K562 (cell line): ENCODE measurements around the gene SNRPA. TPM values are rescaled to one million over a fixed set of nuclear protein-coding genes. Genes with fewer than 3 reads are reported as not detected.

Experiments
- ATAC-seq: fragments of 200-7000 bp; cut with Tn5 transposase; 3 replicates; pipeline ENCODE4 v1.9.1; 2020; ENCODE audit warnings: moderate library complexity
- BruUV-seq: library from RNA; stranded (reverse); fragments of 400-500 nt; replicated peaks from 2 replicates; lab custom pipeline; 2021; lab: Mats Ljungman, UMichigan
- CTCF ChIA-PET: fragments of 300-600 bp; formaldehyde crosslinking; extraction: SDS; loops from one replicate; lab custom pipeline; 2021; ENCODE audit warnings: low intra/inter-chr PET ratio; lab: Yijun Ruan, JAX
- POLR2A ChIA-PET: fragments of 300-600, 350-650 bp; sonication (Branson Sonifier 250); formaldehyde crosslinking; extraction: SDS; loops from one replicate; lab custom pipeline; 2021; ENCODE audit warnings: antibody characterized with exemption, inconsistent platforms; lab: Yijun Ruan, JAX
- DNase-seq, 4 experiments: peaks; one replicate each; pipeline versions ENCODE4 v3.0.0 to v3.0.0-alpha.2; 2011 to 2018; ENCODE audit warnings: low spot score in 3 of 4, mixed read lengths in 3 of 4; ENCODE audit errors: extremely low read depth in 1 of 4
- FAIRE-seq: peaks from 2 replicates; lab custom pipeline; 2011; peaks lifted over from hg19 to GRCh38; lab: Jason Lieb, UNC
- H2AFZ ChIP-seq: 2 replicates; pipeline ENCODE4 v1.6.0; 2011; ENCODE audit warnings: low read depth, low read length, control low read depth, inconsistent platforms
- H3K27ac ChIP-seq: fragments of 200-600 bp; 3 replicates; pipeline ENCODE4 v1.8.0; 2011; ENCODE audit warnings: low read depth, mild to moderate bottlenecking, control low read depth, inconsistent platforms, low read length, moderate library complexity, mixed read lengths; ENCODE audit errors: extremely low read depth
- H3K27me3 ChIP-seq, 2 experiments: fragments of 300-600 bp in 1 of 2; 2 replicates in 1 of 2; 3 replicates in 1 of 2; pipeline versions ENCODE4 v1.6.0 to v1.8.0; 2011; ENCODE audit warnings: inconsistent platforms in 2 of 2, low read length in 2 of 2, mild to moderate bottlenecking in 1 of 2, mixed read lengths in 1 of 2, moderate library complexity in 1 of 2; ENCODE audit not compliant: control insufficient read depth in 2 of 2, insufficient read depth in 2 of 2
- H3K36me3 ChIP-seq: fragments of 300-600 bp; 3 replicates; pipeline ENCODE4 v1.8.0; 2011; ENCODE audit warnings: mild to moderate bottlenecking, low read length, inconsistent platforms; ENCODE audit not compliant: control insufficient read depth, insufficient read depth
- H3K4me1 ChIP-seq, 2 experiments: fragments of 200-600 bp in 1 of 2; replicated peaks in 1 of 2; 2 replicates in 1 of 2; 3 replicates in 1 of 2; pipeline versions ENCODE4 v1.5.1 to v1.8.0; 2011; ENCODE audit warnings: inconsistent platforms in 2 of 2, low read length in 2 of 2, mild to moderate bottlenecking in 1 of 2, mixed read lengths in 1 of 2, moderate library complexity in 1 of 2; ENCODE audit not compliant: control insufficient read depth in 2 of 2, insufficient read depth in 2 of 2
- H3K4me2 ChIP-seq: 2 replicates; pipeline ENCODE4 v1.6.1; 2011; ENCODE audit warnings: low read length, control low read depth, inconsistent platforms, mixed read lengths; ENCODE audit not compliant: insufficient read depth
- H3K4me3 ChIP-seq: fragments of 200-600 bp; sonication (generic), shearing (Covaris generic); 2 replicates; pipeline ENCODE4 v1.5.1; 2016; ENCODE audit warnings: control low read depth, inconsistent platforms
- H3K79me2 ChIP-seq: fragments of 200-600 bp; 3 replicates; pipeline ENCODE4 v1.8.0; 2011; ENCODE audit warnings: low read length, inconsistent platforms; ENCODE audit not compliant: control insufficient read depth, insufficient read depth
- H3K9ac ChIP-seq, 2 experiments: 2 replicates each; pipeline versions ENCODE4 v1.6.0 to v1.6.1; 2011; ENCODE audit warnings: low read depth in 2 of 2, low read length in 2 of 2, control low read depth in 1 of 2, inconsistent platforms in 1 of 2, mild to moderate bottlenecking in 1 of 2, mixed read lengths in 1 of 2; ENCODE audit not compliant: insufficient read depth in 1 of 2
- H3K9me1 ChIP-seq: one replicate; pipeline ENCODE4 v1.6.0; 2011; ENCODE audit warnings: inconsistent platforms, mild to moderate bottlenecking, low read length, moderate library complexity; ENCODE audit not compliant: control insufficient read depth, insufficient read depth
- H3K9me3 ChIP-seq: replicated peaks from 2 replicates; pipeline ENCODE4 v1.5.1; 2011; ENCODE audit warnings: low read depth, low read length, inconsistent platforms; ENCODE audit not compliant: control insufficient read depth, insufficient read depth
- H4K20me1 ChIP-seq: replicated peaks from 2 replicates; pipeline ENCODE4 v1.6.1; 2011; ENCODE audit warnings: low read length, inconsistent platforms, mixed read lengths; ENCODE audit not compliant: control insufficient read depth, insufficient read depth
- ARNT ChIP-seq, 2 experiments: fragments of 450-650 bp; IDR thresholded peaks; 2 replicates each; pipeline ENCODE4 v1.6.1; 2016; ENCODE audit warnings: mild to moderate bottlenecking in 1 of 2
- ASH1L ChIP-seq: fragments of 450-650 bp; IDR thresholded peaks from 2 replicates; pipeline ENCODE4 v1.6.1; 2018; ENCODE audit warnings: borderline replicate concordance, mild to moderate bottlenecking, low read depth; ENCODE audit not compliant: partially characterized antibody
- DPF2 ChIP-seq: fragments of 450-650 bp; IDR thresholded peaks from 2 replicates; pipeline ENCODE4 v1.6.1; 2016
- GABPA ChIP-seq: fragments of 200-800 bp; sonication (Bioruptor generic); conservative IDR thresholded peaks from 2 replicates; pipeline ENCODE4 v1.6.1; 2016; ENCODE audit warnings: low read depth, missing genetic modification characterization, missing compliant biosample characterization
- KLF16 ChIP-seq: IDR thresholded peaks from 2 replicates; pipeline ENCODE4 v1.6.1; 2016; ENCODE audit warnings: antibody characterized with exemption
- NR3C1 ChIP-seq: sonication (generic); formaldehyde crosslinking; IDR thresholded peaks from 2 replicates; pipeline ENCODE4 v1.8.1; 2022; ENCODE audit warnings: missing genetic modification reagents
- SAP30 ChIP-seq: fragments of 200-600 bp; sonication (generic); IDR thresholded peaks from 2 replicates; pipeline ENCODE4 v1.6.1; 2012; ENCODE audit warnings: borderline replicate concordance, low read depth, mild to moderate bottlenecking, moderate library complexity, low read length, control low read depth, inconsistent platforms; ENCODE audit not compliant: insufficient read depth, poor library complexity, severe bottlenecking
- SMARCC2 ChIP-seq: fragments of 450-650 bp; IDR thresholded peaks from 2 replicates; pipeline ENCODE4 v1.6.1; 2017; ENCODE audit warnings: antibody characterized with exemption, moderate library complexity, mild to moderate bottlenecking, low read depth
- SP2 ChIP-seq: IDR thresholded peaks from 2 replicates; pipeline ENCODE4 v1.6.1; 2011; ENCODE audit warnings: mild to moderate bottlenecking, low read depth, low read length, moderate library complexity; ENCODE audit not compliant: poor library complexity, severe bottlenecking; ENCODE audit errors: extremely low read depth
- TAF1 ChIP-seq: IDR thresholded peaks from 2 replicates; pipeline ENCODE4 v1.6.1; 2011; ENCODE audit warnings: mild to moderate bottlenecking, low read length, moderate library complexity; ENCODE audit not compliant: insufficient read depth, control insufficient read depth, severe bottlenecking; ENCODE audit errors: extremely low read depth
- THRAP3 ChIP-seq: fragments of 450-650 bp; IDR thresholded peaks from 2 replicates; pipeline ENCODE4 v1.6.1; 2016; ENCODE audit warnings: mild to moderate bottlenecking, inconsistent platforms, borderline replicate concordance
- TRIM28 ChIP-seq: fragments of 450-650 bp; IDR thresholded peaks from 2 replicates; pipeline ENCODE4 v1.6.1; 2017
- ZNF175 ChIP-seq: fragments of 200-800 bp; sonication (Bioruptor generic); IDR thresholded peaks from 2 replicates; pipeline ENCODE4 v1.6.1; 2016; ENCODE audit warnings: low read depth, mild to moderate bottlenecking, missing genetic modification characterization, missing compliant biosample characterization
- WGBS: fragments of 100-300 bp; shearing (Covaris generic); methylation state at CpG from one replicate; pipeline ENCODE4 v1.1.6; 2016; ENCODE audit warnings: low coverage, mixed read lengths; ENCODE audit not compliant: insufficient coverage; ENCODE audit errors: missing lambda C conversion rate; 5-methylcytosine and 5-hydroxymethylcytosine counted together
- in situ Hi-C: fragments of 300-500 bp; cut with MboI; formaldehyde crosslinking; loops from 4 replicates; pipeline ENCODE4 v1.15.0; 2018; ENCODE audit warnings: inconsistent platforms, mixed read lengths
- intact Hi-C: fragments of 100-400 bp; cut with micrococcal nuclease; formaldehyde crosslinking; loops from 2 replicates; pipeline ENCODE4 v1.14.2; 2022
- polyA plus RNA-seq, 8 experiments: library from polyadenylated mRNA; depleted of rRNA in 4 of 8; stranded (reverse) in 5 of 8; unstranded in 3 of 8; fragments of >200 nt; fragmentation: Nextera tagmentation in 2 of 8; fragmentation: Illumina TruSeq in 1 of 8; extraction: Ambion mirVana in 2 of 8; extraction: Trizol in 1 of 8; gene quantifications; 2 replicates each; pipeline versions ENCODE4 v1.2.1 to v1.2.3, GENCODE V29; 2011 to 2014; ENCODE audit warnings: inconsistent platforms in 1 of 8, missing spikeins in 1 of 8
- total RNA-seq, 7 experiments: library from RNA; depleted of rRNA in 6 of 7; stranded (reverse); fragments of >200 nt in 6 of 7; fragmentation: Illumina TruSeq in 2 of 7; extraction: Trizol in 2 of 7; gene quantifications; 2 replicates each; pipeline versions ENCODE4 v1.2.1 to v1.2.3, GENCODE V29; 2011 to 2021; ENCODE audit warnings: low replicate concordance in 1 of 7
- TF ChIP-seq, protein P1 (sequence below): fragments of 450-650 bp; IDR thresholded peaks from 2 replicates; pipeline ENCODE4 v1.6.1; 2014; ENCODE audit warnings: low read depth, mild to moderate bottlenecking, moderate library complexity, borderline replicate concordance
- TF ChIP-seq, protein P2 (sequence below): fragments of 250-450 bp; sonication (Bioruptor Pico); IDR thresholded peaks from 2 replicates; pipeline ENCODE4 v1.8.0; 2021; ENCODE audit warnings: borderline replicate concordance, mild to moderate bottlenecking, moderate library complexity; ENCODE audit not compliant: poor library complexity, severe bottlenecking
- TF ChIP-seq, protein P3 (sequence below): conservative IDR thresholded peaks from 2 replicates; pipeline ENCODE4 v1.6.1; 2011; ENCODE audit warnings: low read depth, mild to moderate bottlenecking, low read length; ENCODE audit not compliant: control insufficient read depth

Gene SNRPA
- total and polyA plus RNA-seq, 9 of the 15 experiments (the other 6 are each of a cell fraction or from before 2014, with no cell fraction given): 16.3 to 311 (median 193) TPM

DNA sequence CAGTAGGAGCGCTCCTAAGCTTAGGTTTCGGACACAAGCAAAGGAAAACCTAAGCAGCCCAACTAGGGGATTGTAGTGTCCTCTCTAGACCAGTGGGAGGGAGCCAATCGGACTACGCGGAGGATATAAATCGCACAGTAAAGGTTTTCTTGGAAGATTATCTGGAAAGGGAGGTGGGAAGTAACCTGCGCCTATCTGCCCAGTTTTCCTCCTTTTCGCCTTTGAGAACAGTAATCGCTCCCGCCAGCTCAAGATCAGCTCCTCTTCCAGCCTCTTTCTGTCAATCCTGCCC is 26.6 kb downstream of the SNRPA start (continued):
- no peak for TF ChIP-seq KLF16
- TF ChIP-seq GABPA (tag): no peak
- TF ChIP-seq ARNT (IDR thresholded peaks at IDR 0.05): peak in 1 of 2 experiments; percentile 40; a peak in 1 of 4 replicates
- TF ChIP-seq, protein P1, sequence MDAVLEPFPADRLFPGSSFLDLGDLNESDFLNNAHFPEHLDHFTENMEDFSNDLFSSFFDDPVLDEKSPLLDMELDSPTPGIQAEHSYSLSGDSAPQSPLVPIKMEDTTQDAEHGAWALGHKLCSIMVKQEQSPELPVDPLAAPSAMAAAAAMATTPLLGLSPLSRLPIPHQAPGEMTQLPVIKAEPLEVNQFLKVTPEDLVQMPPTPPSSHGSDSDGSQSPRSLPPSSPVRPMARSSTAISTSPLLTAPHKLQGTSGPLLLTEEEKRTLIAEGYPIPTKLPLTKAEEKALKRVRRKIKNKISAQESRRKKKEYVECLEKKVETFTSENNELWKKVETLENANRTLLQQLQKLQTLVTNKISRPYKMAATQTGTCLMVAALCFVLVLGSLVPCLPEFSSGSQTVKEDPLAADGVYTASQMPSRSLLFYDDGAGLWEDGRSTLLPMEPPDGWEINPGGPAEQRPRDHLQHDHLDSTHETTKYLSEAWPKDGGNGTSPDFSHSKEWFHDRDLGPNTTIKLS: peak; percentile 40; the same call in 1 of the 2 replicates
- no peak for TF ChIP-seq TAF1
- TF ChIP-seq DPF2: peak; percentile 12; the same call in 1 of the 2 replicates

DNA sequence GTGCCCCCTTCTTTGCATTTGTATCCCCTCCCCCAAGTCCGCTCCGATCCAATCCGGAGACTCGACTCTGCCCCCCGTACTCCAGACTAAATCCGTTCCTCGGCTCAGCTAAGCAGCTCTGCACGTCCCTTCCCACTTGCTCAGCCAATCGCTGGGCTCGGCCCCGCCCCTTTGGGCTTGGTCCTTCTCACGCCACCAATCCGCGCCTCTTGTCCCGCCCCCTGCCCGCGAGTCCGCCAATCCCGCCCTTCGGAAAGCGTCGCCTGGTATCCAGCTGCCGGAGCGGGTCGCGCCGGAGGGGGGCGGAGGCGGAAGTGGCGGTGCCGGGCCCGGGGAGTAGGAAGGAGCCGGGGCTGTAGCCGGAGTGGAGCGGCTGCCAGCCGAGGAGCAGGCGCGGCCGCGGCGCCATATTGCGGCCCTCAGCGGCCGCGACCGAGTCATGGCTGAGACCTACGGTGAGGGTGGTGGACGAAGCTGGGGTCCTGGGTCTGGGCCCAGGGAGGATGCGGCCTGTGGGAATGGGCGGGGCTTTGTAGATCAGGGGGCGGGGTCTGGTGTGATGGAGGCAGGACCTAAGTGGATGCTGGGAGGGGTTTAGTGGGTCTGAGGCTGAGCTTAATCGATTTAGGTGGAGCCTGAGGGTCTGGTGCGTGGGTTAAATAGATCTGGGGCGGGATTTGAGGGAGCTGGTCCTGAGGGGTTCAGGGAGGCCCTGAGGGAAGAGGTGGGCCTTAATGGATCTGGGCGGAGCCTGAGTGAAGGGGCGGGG is 27.1 kb downstream of the SNRPA start, which contains the start of gene RAB4B:
RAB4B (plus strand) TSS at position 311 of the 769 bp plus-strand sequence; CDS start at position 440, 129 bp downstream.
- H3K9me1 ChIP-seq: no peaks in the 10 kb centered on the region
- peak within 1 kb of the TSS; percentile 97 for H2AFZ ChIP-seq
- no TSS peak for BruUV-seq
- no peaks in the 10 kb centered on the region for H4K20me1 ChIP-seq
- 0% methylated on average over 36 of the region's 56 CpGs for WGBS
- peaks cover 12 to 18% of the 10 kb centered on the region in 2 experiments; a peak in 3 of 5 replicates for H3K4me1 ChIP-seq
- in situ Hi-C loops (no loop called here), intact Hi-C loops (loop anchor here (1.0 kb wide), 1 partner anchor 20 kb away; no protein-coding TSS in a partner anchor)
- peak within 1 kb of the TSS; percentile 90 for H3K27ac ChIP-seq
- no peaks in the 10 kb centered on the region for H3K79me2 ChIP-seq
- peak within 1 kb of the TSS; percentile 100 for H3K4me2 ChIP-seq
- no peaks in the 10 kb centered on the region for H3K36me3 ChIP-seq
- no peaks in the 10 kb centered on the region for H3K27me3 ChIP-seq
- H3K4me3 ChIP-seq: peak within 1 kb of the TSS; percentile 84
- H3K9ac ChIP-seq: peak within 1 kb of the TSS; percentile 82 to 90
- ChIA-PET CTCF (no interaction called here), POLR2A (interaction anchor here (0.6 to 3.1 kb wide), 22 partner anchors 8 to 441 kb away, joined by 3 to 26 read pairs (median 5); partner anchors contain the start of genes ACTMAP, AXL, EGLN2 and SNRPA)
- no peak for FAIRE-seq
- ATAC-seq: peak; percentile 92
- no peaks in the 10 kb centered on the region for H3K9me3 ChIP-seq
- DNase-seq: peak; percentile 96 to 100 (median 97)
- TF ChIP-seq SP2 (peak; percentile 89), SMARCC2 (no peak), ASH1L (peak; percentile 98), NR3C1 (CRISPR knock-in tag) (no peak), THRAP3 (no peak), TRIM28 (no peak), ZNF175 (no peak), SAP30 (peak; percentile 94)
- TF ChIP-seq, protein P2, sequence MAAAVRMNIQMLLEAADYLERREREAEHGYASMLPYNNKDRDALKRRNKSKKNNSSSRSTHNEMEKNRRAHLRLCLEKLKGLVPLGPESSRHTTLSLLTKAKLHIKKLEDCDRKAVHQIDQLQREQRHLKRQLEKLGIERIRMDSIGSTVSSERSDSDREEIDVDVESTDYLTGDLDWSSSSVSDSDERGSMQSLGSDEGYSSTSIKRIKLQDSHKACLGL: no peak
- TF ChIP-seq, protein P3, sequence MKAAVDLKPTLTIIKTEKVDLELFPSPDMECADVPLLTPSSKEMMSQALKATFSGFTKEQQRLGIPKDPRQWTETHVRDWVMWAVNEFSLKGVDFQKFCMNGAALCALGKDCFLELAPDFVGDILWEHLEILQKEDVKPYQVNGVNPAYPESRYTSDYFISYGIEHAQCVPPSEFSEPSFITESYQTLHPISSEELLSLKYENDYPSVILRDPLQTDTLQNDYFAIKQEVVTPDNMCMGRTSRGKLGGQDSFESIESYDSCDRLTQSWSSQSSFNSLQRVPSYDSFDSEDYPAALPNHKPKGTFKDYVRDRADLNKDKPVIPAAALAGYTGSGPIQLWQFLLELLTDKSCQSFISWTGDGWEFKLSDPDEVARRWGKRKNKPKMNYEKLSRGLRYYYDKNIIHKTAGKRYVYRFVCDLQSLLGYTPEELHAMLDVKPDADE: 0 out of 2 replicates have a peak, but pooled peaks have one; percentile 48
